Measurements from ENCODE around the gene ZNF91.
"Not testable (repeated sequence)": the region's sequence is repeated elsewhere in the genome, so short reads cannot be mapped to it uniquely, and the experiment has no call there.

ZNF91 gene

GRCh38 chr19:23365222-23365621, 30.0 kb downstream of the ZNF91 start:
- Histone ChIP-seq H3K4me3 (ENCODE audit: low read depth, low read length) (no peak overlapping the region), H3K27me3 (replicated peaks) (no peaks in the 10 kb centered on the region), H3K27ac (no peak overlapping the region), H3K36me3 (replicated peaks) (peaks cover 23% of the 10 kb centered on the region)
- DNase-seq: no peak
- in situ Hi-C loops (cut with HindIII; ENCODE audit: low pct_ligation_motif_present, low sequenced_read_pairs): no loop called here
- no peak for TF ChIP-seq CTCF (IDR thresholded peaks at IDR 0.05; ENCODE audit: low read depth, low read length, missing control alignments)

- H3K27ac ChIP-seq; DNase-seq; in situ Hi-C loops (cut with HindIII; ENCODE audit: low pct_ligation_motif_present, low sequenced_read_pairs); H3K27me3 ChIP-seq (replicated peaks); H3K4me3 ChIP-seq (ENCODE audit: low read depth, low read length): not testable (repeated sequence)
- H3K36me3 ChIP-seq (replicated peaks): peaks cover 12% of the 10 kb centered on the region
These were observed 33.4 kb downstream of the ZNF91 start for GRCh38 chr19:23361843-23362242.

GRCh38 chr19:23351806-23352205, 43.5 kb downstream of the ZNF91 start:
- no peak for TF ChIP-seq CTCF (IDR thresholded peaks at IDR 0.05; ENCODE audit: low read depth, low read length, missing control alignments)
- H3K4me3 ChIP-seq (ENCODE audit: low read depth, low read length): no peak overlapping the region
- H3K36me3 ChIP-seq (replicated peaks): peaks cover 5% of the 10 kb centered on the region
- in situ Hi-C loops (cut with HindIII; ENCODE audit: low pct_ligation_motif_present, low sequenced_read_pairs): no loop called here
- no peak overlapping the region for H3K27ac ChIP-seq
- no peaks in the 10 kb centered on the region for H3K27me3 ChIP-seq (replicated peaks)
- DNase-seq: no peak

GRCh38 chr19:23346696-23347095, 48.6 kb downstream of the ZNF91 start:
- no peak for DNase-seq
- Histone ChIP-seq H3K4me3 (ENCODE audit: low read depth, low read length) (no peak overlapping the region), H3K36me3 (replicated peaks) (peaks cover 3% of the 10 kb centered on the region), H3K27ac (no peak overlapping the region), H3K27me3 (replicated peaks) (no peaks in the 10 kb centered on the region)
- in situ Hi-C loops (cut with HindIII; ENCODE audit: low pct_ligation_motif_present, low sequenced_read_pairs): no loop called here
- TF ChIP-seq CTCF (IDR thresholded peaks at IDR 0.05; ENCODE audit: low read depth, low read length, missing control alignments): no peak

- H3K27ac ChIP-seq: no peak overlapping the region
- no peak for TF ChIP-seq CTCF (IDR thresholded peaks at IDR 0.05; ENCODE audit: low read depth, low read length, missing control alignments)
- DNase-seq: no peak
- H3K4me3 ChIP-seq (ENCODE audit: low read depth, low read length): no peak overlapping the region
- no peaks in the 10 kb centered on the region for H3K27me3 ChIP-seq (replicated peaks)
- peaks cover 3% of the 10 kb centered on the region for H3K36me3 ChIP-seq (replicated peaks)
- in situ Hi-C loops (cut with HindIII; ENCODE audit: low pct_ligation_motif_present, low sequenced_read_pairs): no loop called here
These were observed 49.4 kb downstream of the ZNF91 start for GRCh38 chr19:23345838-23346237.

- Histone ChIP-seq H3K4me3 (ENCODE audit: low read depth, low read length) (no peak overlapping the region), H3K36me3 (replicated peaks) (peaks cover 6% of the 10 kb centered on the region), H3K27ac (no peak overlapping the region), H3K27me3 (replicated peaks) (no peaks in the 10 kb centered on the region)
- in situ Hi-C loops (cut with HindIII; ENCODE audit: low pct_ligation_motif_present, low sequenced_read_pairs): no loop called here
- no peak for TF ChIP-seq CTCF (IDR thresholded peaks at IDR 0.05; ENCODE audit: low read depth, low read length, missing control alignments)
- DNase-seq: no peak
These were observed 51.7 kb downstream of the ZNF91 start for GRCh38 chr19:23343434-23344010.
